ENCODE measurements around the gene MOB4. TPM values are rescaled to one million over a fixed set of nuclear protein-coding genes. Genes with fewer than 3 reads are reported as not detected.
A peak's percentile ranks its signal among the peaks of the same experiment; 100 is the strongest.
"Not testable (repeated sequence)": the region's sequence is repeated elsewhere in the genome, so short reads cannot be mapped to it uniquely, and the experiment has no call there.

The MOB4 gene
- total RNA-seq, 1 donor from 2014 or later, result 33.0 TPM

GRCh38 chr2:197575987-197576386 is 60.1 kb downstream of the MOB4 start:
- ATAC-seq, result peak; percentile 50
- intact Hi-C loops (cut with micrococcal nuclease), result no loop called here
- no peak for DNase-seq

- no peak for DNase-seq
- intact Hi-C loops (cut with micrococcal nuclease), result no loop called here
- ATAC-seq, result peak; percentile 89
Measured at GRCh38 chr2:197576631-197577030, 60.8 kb downstream of the MOB4 start.

- ATAC-seq, result peak; percentile 71
Measured at GRCh38 chr2:197577446-197577845, 61.6 kb downstream of the MOB4 start.

GRCh38 chr2:197578294-197578693 is 62.4 kb downstream of the MOB4 start:
- ATAC-seq; intact Hi-C loops (cut with micrococcal nuclease); DNase-seq: not testable (repeated sequence)

More at GRCh38 chr2:197577446-197577845, 61.6 kb downstream of the MOB4 start:
- no peak for DNase-seq
- intact Hi-C loops (cut with micrococcal nuclease), result no loop called here

- intact Hi-C loops (cut with micrococcal nuclease); ATAC-seq; DNase-seq: not testable (repeated sequence)
Measured at GRCh38 chr2:197580166-197580565, 64.3 kb downstream of the MOB4 start.

GRCh38 chr2:197587255-197587654 is 71.4 kb downstream of the MOB4 start:
- ATAC-seq; intact Hi-C loops (cut with micrococcal nuclease); DNase-seq: not testable (repeated sequence)

- intact Hi-C loops (cut with micrococcal nuclease), result no loop called here
- no peak for DNase-seq
- ATAC-seq, result no peak
Measured at GRCh38 chr2:197591339-197592072, 75.6 kb downstream of the MOB4 start.

- DNase-seq, result no peak
- intact Hi-C loops (cut with micrococcal nuclease), result no loop called here
- no peak for ATAC-seq
Measured at GRCh38 chr2:197596766-197597165, 80.9 kb downstream of the MOB4 start.

GRCh38 chr2:197597166-197597565 is 81.3 kb downstream of the MOB4 start:
- no peak for ATAC-seq
- DNase-seq, result no peak
- intact Hi-C loops (cut with micrococcal nuclease), result no loop called here

- intact Hi-C loops (cut with micrococcal nuclease), result no loop called here
- DNase-seq (no peak), ATAC-seq (no peak)
Measured at GRCh38 chr2:197598450-197598849, 82.6 kb downstream of the MOB4 start.

- ATAC-seq (peak; percentile 60), DNase-seq (no peak)
- intact Hi-C loops (cut with micrococcal nuclease), result no loop called here
Measured at GRCh38 chr2:197599285-197599965, 83.6 kb downstream of the MOB4 start.

GRCh38 chr2:197600306-197600705 is 84.4 kb downstream of the MOB4 start:
- ATAC-seq (no peak), DNase-seq (no peak)
- intact Hi-C loops (cut with micrococcal nuclease), result no loop called here

- ATAC-seq (no peak), DNase-seq (no peak)
- intact Hi-C loops (cut with micrococcal nuclease), result no loop called here
Measured at GRCh38 chr2:197601726-197602125, 85.9 kb downstream of the MOB4 start.

Other genes starting within 250 kb of the MOB4 start
- gene ANKRD44, start 205.3 kb upstream of the MOB4 start, total RNA-seq, result 6.9 TPM
- 132 TPM for gene SF3B1, start 81.0 kb upstream of the MOB4 start, total RNA-seq
- 25.6 TPM for gene COQ10B, start 62.5 kb upstream of the MOB4 start, total RNA-seq
- gene HSPD1, start 16.2 kb upstream of the MOB4 start, total RNA-seq, result 152 TPM
- gene HSPE1, start 15.7 kb upstream of the MOB4 start, total RNA-seq, result 118 TPM
- gene RFTN2, start 159.5 kb downstream of the MOB4 start, total RNA-seq, result 7.5 TPM
- gene MARS2, start 189.3 kb downstream of the MOB4 start, total RNA-seq, result 6.7 TPM